GM12864 (cell line): ENCODE measurements around the gene RBMS3.

Source experiments
- DNase-seq: peaks from one replicate; pipeline ENCODE4 v3.0.0-alpha.2; 2011; ENCODE audit warnings: low read depth
- H3K4me3 ChIP-seq: 2 replicates; pipeline ENCODE4 v1.5.1; 2011; ENCODE audit warnings: mild to moderate bottlenecking, low read depth, low read length, control low read depth
- TF ChIP-seq, protein P1 (sequence below): IDR thresholded peaks from 2 replicates; pipeline ENCODE4 v1.5.1; 2011; ENCODE audit warnings: low read depth, mild to moderate bottlenecking, moderate library complexity, low read length, control low read depth, inconsistent platforms; ENCODE audit errors: missing control alignments

RBMS3 gene

DNA sequence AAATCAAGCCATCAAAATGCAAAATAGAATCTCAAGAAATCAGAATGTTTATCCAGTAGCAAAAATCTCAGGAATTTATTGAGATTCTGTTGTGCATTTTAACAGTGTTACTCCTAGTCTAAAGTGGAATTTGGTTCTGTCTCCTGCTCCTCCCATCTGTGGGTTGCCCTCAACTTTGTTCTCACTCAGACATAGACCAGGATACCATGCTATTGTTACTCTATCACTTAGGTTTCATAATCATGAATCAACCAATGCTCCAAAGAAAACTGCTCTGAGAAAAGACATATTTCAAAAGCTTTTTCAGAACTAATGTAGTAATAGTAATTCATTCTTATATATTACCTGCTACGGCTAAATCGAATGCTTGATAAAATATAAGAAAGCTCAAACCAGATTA lies 274.7 kb downstream of the RBMS3 start:
- TF ChIP-seq, protein P1, sequence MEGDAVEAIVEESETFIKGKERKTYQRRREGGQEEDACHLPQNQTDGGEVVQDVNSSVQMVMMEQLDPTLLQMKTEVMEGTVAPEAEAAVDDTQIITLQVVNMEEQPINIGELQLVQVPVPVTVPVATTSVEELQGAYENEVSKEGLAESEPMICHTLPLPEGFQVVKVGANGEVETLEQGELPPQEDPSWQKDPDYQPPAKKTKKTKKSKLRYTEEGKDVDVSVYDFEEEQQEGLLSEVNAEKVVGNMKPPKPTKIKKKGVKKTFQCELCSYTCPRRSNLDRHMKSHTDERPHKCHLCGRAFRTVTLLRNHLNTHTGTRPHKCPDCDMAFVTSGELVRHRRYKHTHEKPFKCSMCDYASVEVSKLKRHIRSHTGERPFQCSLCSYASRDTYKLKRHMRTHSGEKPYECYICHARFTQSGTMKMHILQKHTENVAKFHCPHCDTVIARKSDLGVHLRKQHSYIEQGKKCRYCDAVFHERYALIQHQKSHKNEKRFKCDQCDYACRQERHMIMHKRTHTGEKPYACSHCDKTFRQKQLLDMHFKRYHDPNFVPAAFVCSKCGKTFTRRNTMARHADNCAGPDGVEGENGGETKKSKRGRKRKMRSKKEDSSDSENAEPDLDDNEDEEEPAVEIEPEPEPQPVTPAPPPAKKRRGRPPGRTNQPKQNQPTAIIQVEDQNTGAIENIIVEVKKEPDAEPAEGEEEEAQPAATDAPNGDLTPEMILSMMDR = no peak
- no peak for DNase-seq
- H3K4me3 ChIP-seq = no peak overlapping the region

DNA sequence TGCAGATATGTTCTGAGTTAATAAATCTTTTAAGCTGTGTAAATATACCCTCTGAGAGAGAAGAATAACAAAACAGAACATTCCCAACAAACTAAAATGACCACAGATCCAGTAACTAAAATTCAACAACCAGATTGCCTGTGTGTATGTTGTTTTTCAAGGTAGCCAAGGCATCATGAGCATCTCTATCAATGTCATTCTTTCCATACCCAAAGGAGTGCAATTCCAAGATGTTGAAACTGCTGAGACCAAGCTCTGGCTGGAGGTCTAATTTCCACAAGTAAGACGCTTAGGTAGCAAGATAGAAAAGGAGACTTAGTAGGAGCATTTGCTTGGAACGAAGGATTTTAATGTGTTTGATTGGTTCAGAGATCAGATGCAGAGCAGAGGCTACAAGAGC lies 276.3 kb downstream of the RBMS3 start:
- H3K4me3 ChIP-seq = no peak overlapping the region
- no peak for DNase-seq
- TF ChIP-seq, protein P1 = no peak

DNA sequence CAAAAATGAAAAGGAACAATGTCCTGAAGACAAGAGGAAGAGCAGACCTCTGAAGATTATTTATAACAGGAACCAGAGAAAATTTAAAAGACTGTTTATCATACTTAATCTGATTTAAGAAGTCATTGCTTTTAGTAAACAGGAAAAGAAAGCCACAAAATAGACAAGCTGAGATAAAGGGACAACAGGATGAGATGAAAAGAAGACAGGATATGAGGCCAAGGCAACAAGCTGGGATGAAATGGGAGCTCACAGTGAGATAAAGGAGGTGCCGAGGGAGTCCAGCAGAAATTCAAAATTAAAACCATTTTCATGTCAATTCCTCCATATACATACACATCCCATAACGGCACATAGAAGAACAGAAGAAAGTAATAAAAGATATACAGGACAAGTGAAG lies 277.0 kb downstream of the RBMS3 start:
- DNase-seq = no peak
- TF ChIP-seq, protein P1 = no peak
- no peak overlapping the region for H3K4me3 ChIP-seq

DNA sequence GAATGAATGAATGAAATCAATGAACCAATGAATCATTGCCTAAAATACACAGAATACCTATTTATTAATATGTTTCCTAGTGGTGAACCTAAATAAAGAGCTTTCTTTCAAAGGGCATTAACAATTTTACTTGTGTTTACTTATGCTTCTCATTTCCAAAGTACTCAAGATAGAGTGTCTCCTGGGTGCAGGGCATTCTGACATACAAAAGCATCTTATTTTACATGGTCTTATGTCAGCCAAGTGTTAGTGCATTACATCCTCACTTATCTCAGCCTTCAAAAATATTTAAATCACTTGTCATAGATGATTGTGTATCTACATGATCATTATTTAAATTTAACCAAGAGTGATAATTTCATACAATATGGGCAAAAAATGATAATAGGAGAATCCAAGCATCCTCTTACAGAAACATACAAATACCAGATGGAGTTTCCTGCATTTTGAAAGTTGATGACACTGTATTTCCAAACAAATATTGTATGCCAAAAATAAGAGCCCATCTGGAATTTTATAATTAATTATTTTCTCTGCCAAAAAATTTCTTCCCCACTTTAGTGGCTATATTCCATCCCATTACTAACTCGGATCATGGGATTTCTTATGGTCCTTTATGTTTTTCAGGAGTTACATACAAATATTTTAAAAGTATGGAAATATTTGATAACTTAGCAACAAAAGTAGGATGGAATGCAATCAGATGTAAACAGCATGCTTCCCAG lies 279.0 kb downstream of the RBMS3 start:
- no peak for DNase-seq
- TF ChIP-seq, protein P1 = no peak
- H3K4me3 ChIP-seq = no peak overlapping the region

DNA sequence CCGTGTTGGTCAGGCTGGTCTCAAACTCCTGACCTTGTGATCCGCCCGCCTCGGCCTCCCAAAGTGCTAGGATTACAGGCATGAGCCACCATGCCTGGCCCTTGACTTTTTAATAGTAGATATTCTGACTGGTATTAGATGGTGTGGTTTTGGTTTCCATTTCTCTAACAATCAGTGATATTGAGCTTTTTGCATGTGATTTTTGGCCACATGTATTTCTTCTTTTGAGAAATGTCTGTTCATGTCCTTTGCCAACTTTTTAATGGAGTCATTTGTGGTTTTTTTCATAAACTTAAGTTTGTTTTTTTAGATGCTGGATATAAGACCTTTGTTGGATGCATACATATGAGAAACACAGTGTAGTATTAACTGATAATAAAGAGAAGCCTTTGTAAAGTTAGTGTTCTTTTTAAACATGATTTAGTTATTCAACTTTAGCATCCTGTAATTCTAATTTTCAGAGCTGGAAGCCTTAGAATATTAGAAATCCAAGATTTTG lies 280.8 kb downstream of the RBMS3 start:
- no peak for DNase-seq
- no peak overlapping the region for H3K4me3 ChIP-seq
- TF ChIP-seq, protein P1 = no peak

DNA sequence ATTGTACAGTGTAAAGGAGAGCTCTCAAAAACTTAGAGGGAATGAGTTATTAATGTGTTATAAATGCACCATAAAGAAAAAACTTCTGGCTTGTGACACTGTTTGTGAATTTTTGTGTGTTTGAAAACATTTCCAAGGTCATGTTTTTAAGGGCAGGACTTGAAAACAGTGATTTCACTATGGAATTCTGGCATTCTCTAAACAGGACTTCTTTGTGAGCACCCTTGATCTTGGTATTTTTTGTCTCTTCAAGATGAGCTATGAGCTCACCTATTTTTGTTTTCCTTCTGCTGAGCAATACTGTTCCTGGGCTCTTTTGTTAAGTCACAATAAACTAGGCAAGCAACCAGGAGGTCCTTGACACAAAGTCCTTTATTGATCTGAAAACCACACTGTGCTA lies 284.4 kb downstream of the RBMS3 start:
- no peak overlapping the region for H3K4me3 ChIP-seq
- no peak for DNase-seq
- TF ChIP-seq, protein P1 = no peak

DNA sequence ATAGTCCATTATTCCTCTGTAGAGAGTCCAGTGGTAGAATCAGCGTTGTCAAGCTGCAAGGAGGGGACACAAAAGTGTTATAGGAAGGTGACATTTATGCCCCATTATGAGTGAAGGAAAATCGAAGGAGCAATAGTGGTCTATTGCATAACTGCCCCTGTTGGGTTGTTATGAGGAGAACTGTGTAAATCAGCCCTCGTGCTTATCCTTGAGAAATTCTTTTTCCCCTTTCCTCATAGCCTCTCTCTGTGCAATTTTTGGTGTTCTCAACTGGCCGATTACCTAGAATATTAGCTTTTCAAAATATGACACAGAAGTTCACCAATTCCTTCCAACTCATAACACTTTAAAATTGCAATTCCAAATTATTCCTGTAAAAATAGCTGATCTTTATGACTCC lies 286.6 kb downstream of the RBMS3 start:
- no peak for DNase-seq
- H3K4me3 ChIP-seq = no peak overlapping the region
- TF ChIP-seq, protein P1 = no peak
